HepG2 (cell line): ENCODE measurements around the gene TMEM174. TPM values are rescaled to one million over a fixed set of nuclear protein-coding genes. Genes with fewer than 3 reads are reported as not detected.

Experiments used
- ATAC-seq: fragments of 200-7000 bp; cut with Tn5 transposase; 3 replicates; pipeline ENCODE4 v1.9.1; 2020; ENCODE audit warnings: mild to moderate bottlenecking, moderate library complexity
- BruUV-seq: library from RNA; stranded (reverse); fragments of 400-500 nt; replicated peaks from 2 replicates; lab custom pipeline; 2021; lab: Mats Ljungman, UMichigan
- CTCF ChIA-PET: fragments of 300-600 bp; formaldehyde crosslinking; extraction: SDS; loops from one replicate; lab custom pipeline; 2021; ENCODE audit warnings: low total read pairs, inconsistent platforms, low intra/inter-chr PET ratio; lab: Yijun Ruan, JAX
- POLR2A ChIA-PET: fragments of 350-600 bp; sonication (Branson Sonifier 250); formaldehyde crosslinking; loops from one replicate; lab custom pipeline; 2020; ENCODE audit warnings: antibody characterized with exemption, inconsistent platforms; lab: Yijun Ruan, JAX
- DNase-seq: peaks from one replicate; pipeline ENCODE4 v3.0.0-alpha.2; 2015; ENCODE audit warnings: low spot score
- FAIRE-seq: peaks from 3 replicates; lab custom pipeline; 2011; peaks lifted over from hg19 to GRCh38; lab: Jason Lieb, UNC
- H2AFZ ChIP-seq: one replicate; pipeline ENCODE4 v1.6.1; 2011; ENCODE audit warnings: low read length, inconsistent platforms
- H3K27ac ChIP-seq: fragments of 300-600 bp; 3 replicates; pipeline ENCODE4 v1.8.0; 2011; ENCODE audit warnings: mixed run types, mild to moderate bottlenecking, mixed read lengths, low read length, inconsistent platforms; ENCODE audit not compliant: insufficient read depth; ENCODE audit errors: extremely low read length
- H3K27me3 ChIP-seq, 2 experiments: fragments of 200-600 bp in 1 of 2; 2 replicates in 1 of 2; 3 replicates in 1 of 2; pipeline versions ENCODE4 v1.6.0 to v1.8.0; 2011; ENCODE audit warnings: low read length in 2 of 2, mild to moderate bottlenecking in 2 of 2, moderate library complexity in 2 of 2, inconsistent platforms in 1 of 2; ENCODE audit not compliant: insufficient read depth in 2 of 2, control insufficient read depth in 1 of 2
- H3K36me3 ChIP-seq, 2 experiments: fragments of 200-600 bp in 1 of 2; replicated peaks in 1 of 2; 2 replicates in 1 of 2; 3 replicates in 1 of 2; pipeline versions ENCODE4 v1.5.1 to v1.8.0; 2011; ENCODE audit warnings: low read length in 2 of 2, inconsistent platforms in 1 of 2; ENCODE audit not compliant: insufficient read depth in 2 of 2, control insufficient read depth in 1 of 2
- H3K4me1 ChIP-seq: 2 replicates; pipeline ENCODE4 v1.5.1; 2012; ENCODE audit warnings: low read length, inconsistent platforms; ENCODE audit not compliant: insufficient read depth
- H3K4me2 ChIP-seq: 2 replicates; pipeline ENCODE4 v1.6.0; 2011; ENCODE audit warnings: low read depth, low read length, inconsistent platforms
- H3K4me3 ChIP-seq, 3 experiments: fragments of 200-600 bp in 1 of 3; sonication (generic), shearing (Covaris generic) in 1 of 3; replicated peaks in 1 of 3; 2 replicates each; pipeline ENCODE4 v1.5.1; 2011 to 2016; ENCODE audit warnings: low read length in 3 of 3, inconsistent platforms in 2 of 3, low read depth in 2 of 3, mild to moderate bottlenecking in 2 of 3, control low read depth in 1 of 3, mixed read lengths in 1 of 3; ENCODE audit not compliant: insufficient read depth in 1 of 3
- H3K79me2 ChIP-seq: one replicate; pipeline ENCODE4 v1.6.1; 2011; ENCODE audit warnings: low read length, inconsistent platforms; ENCODE audit not compliant: insufficient read depth
- H3K9ac ChIP-seq: 2 replicates; pipeline ENCODE4 v1.6.0; 2011; ENCODE audit warnings: mild to moderate bottlenecking, low read depth, low read length, inconsistent platforms; ENCODE audit not compliant: insufficient read depth
- H3K9me3 ChIP-seq: 2 replicates; pipeline ENCODE4 v1.5.1; 2012; ENCODE audit warnings: mild to moderate bottlenecking, low read length
- H4K20me1 ChIP-seq: 2 replicates; pipeline ENCODE4 v1.6.0; 2011; ENCODE audit warnings: inconsistent platforms, mild to moderate bottlenecking, low read length, moderate library complexity; ENCODE audit not compliant: insufficient read depth
- ISL2 ChIP-seq: sonication (generic); formaldehyde crosslinking; IDR thresholded peaks from 2 replicates; pipeline ENCODE4 v1.5.0; 2020; ENCODE audit warnings: missing genetic modification reagents
- MAFK ChIP-seq, 2 experiments: IDR thresholded peaks in 1 of 2; conservative IDR thresholded peaks in 1 of 2; 2 replicates each; pipeline ENCODE4 v1.6.1; 2011; ENCODE audit warnings: improper control_type of control experiment in 2 of 2, low read length in 2 of 2
- PCBP1 ChIP-seq: fragments of 200-400 bp; formaldehyde crosslinking; IDR thresholded peaks from 2 replicates; pipeline ENCODE4 v1.6.1; 2017; ENCODE audit warnings: mild to moderate bottlenecking, low read depth, low read length, borderline replicate concordance
- TBX2 ChIP-seq: sonication (generic); formaldehyde crosslinking; IDR thresholded peaks from 2 replicates; pipeline ENCODE4 v1.5.0; 2020; ENCODE audit warnings: missing genetic modification reagents, mild to moderate bottlenecking, borderline replicate concordance
- U2AF1 ChIP-seq: fragments of 200-400 bp; formaldehyde crosslinking; optimal IDR thresholded peaks from 2 replicates; pipeline ENCODE3; 2017; ENCODE audit warnings: mild to moderate bottlenecking, low read depth, low read length
- ZFP36L1 ChIP-seq: sonication (generic); formaldehyde crosslinking; IDR thresholded peaks from 2 replicates; pipeline ENCODE4 v1.8.0; 2022; ENCODE audit warnings: mild to moderate bottlenecking, missing genetic modification reagents, moderate library complexity
- ZNF333 ChIP-seq: sonication (generic); formaldehyde crosslinking; IDR thresholded peaks from 2 replicates; pipeline ENCODE4 v1.4.0; 2020; ENCODE audit warnings: mild to moderate bottlenecking, missing genetic modification reagents, borderline replicate concordance
- ZNF343 ChIP-seq: sonication (generic); formaldehyde crosslinking; IDR thresholded peaks from 2 replicates; pipeline ENCODE4 v1.4.0; 2020; ENCODE audit warnings: mild to moderate bottlenecking, missing genetic modification reagents
- ZSCAN31 ChIP-seq: sonication (generic); formaldehyde crosslinking; IDR thresholded peaks from 2 replicates; pipeline ENCODE4 v1.5.0; 2020; ENCODE audit warnings: low read depth, mild to moderate bottlenecking, missing genetic modification reagents
- WGBS: methylation state at CpG from one replicate; pipeline ENCODE4 v1.1.6; 2017; ENCODE audit warnings: low lambda C conversion rate; 5-methylcytosine and 5-hydroxymethylcytosine counted together
- in situ Hi-C: cut with HindIII; loops from 2 replicates; pipeline ENCODE4 v1.10.0; 2017; ENCODE audit warnings: low pct_unique_long_range_greater_than_20kb; ENCODE audit not compliant: extremely low pct_ligation_motif_present
- intact Hi-C: fragments of 100-400 bp; cut with micrococcal nuclease; formaldehyde crosslinking; loops from one replicate; pipeline ENCODE4 v1.10.0; 2022; ENCODE audit not compliant: unreplicated experiment
- polyA plus RNA-seq, 8 experiments: library from polyadenylated mRNA; depleted of rRNA in 3 of 8; stranded (reverse) in 7 of 8; unstranded in 1 of 8; fragments of >200 nt; fragmentation: Illumina TruSeq in 4 of 8; extraction: Trizol in 4 of 8; gene quantifications; 2 replicates each; pipeline versions ENCODE4 v1.2.1 to v1.2.3, GENCODE V29; 2011 to 2016; ENCODE audit warnings: low read depth in 4 of 8, missing spikeins in 1 of 8, mixed read lengths in 1 of 8; ENCODE audit not compliant: insufficient read depth in 1 of 8
- total RNA-seq, 5 experiments: library from RNA; depleted of rRNA; stranded (reverse); fragments of >200 nt; fragmentation: Illumina TruSeq; extraction: Trizol; gene quantifications; 2 replicates each; pipeline ENCODE4 v1.2.3, GENCODE V29; 2016; ENCODE audit warnings: low read depth in 1 of 5
- TF ChIP-seq, protein P1 (sequence below): sonication (generic); formaldehyde crosslinking; IDR thresholded peaks from 2 replicates; pipeline ENCODE4 v1.4.0; 2020; ENCODE audit warnings: missing genetic modification reagents

TMEM174 gene
- total and polyA plus RNA-seq, 2 of the 13 experiments (the other 11 are each of a cell fraction or from before 2014, with no cell fraction given): not detected

DNA sequence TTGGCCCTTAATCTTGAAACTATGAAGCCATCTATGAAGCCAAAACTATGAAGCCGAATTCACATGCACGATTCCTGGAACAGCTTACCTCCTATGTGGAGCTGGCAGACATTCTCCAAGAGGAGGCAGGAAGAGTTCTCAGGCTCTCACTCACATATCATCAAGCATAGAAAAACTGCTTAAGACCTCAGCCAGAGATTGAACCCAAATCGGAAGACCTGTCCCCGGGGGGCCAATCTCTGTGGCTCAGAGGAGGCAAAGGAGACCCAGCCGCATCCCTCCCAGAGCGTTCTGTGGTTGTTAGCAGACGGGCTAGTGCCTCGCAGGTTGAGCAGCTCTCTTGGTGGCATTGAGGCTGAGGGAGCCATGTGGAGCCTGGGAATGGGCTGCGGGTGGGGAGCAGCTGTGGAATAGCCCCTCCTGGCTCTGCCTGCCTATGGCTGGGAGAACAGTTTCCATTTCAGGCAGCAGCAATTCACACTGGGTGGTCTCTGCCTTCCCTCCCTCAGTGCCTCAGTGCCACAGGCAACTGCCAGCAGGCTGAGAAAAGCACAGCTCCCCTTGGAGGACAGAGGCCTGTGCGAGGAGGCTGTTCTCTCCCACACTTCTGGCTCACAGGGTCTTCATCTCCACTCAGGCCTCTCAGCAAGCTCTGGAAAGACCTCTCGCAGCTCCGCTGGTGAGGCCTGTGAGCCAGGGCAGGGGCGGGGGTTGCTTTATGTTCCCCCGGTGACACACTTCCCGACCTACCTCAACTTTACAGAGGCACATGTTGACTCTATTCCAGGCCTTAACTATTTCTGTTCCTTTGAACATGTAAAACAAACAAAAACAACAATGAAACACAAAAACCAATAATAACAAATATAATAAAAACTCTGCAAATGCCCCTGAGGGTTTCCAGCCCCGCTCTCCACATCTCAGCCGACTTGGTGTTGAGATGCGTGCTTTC, 17.4 kb upstream of the TMEM174 start (continued):
- TF ChIP-seq ISL2 (CRISPR knock-in tag): no peak
- TF ChIP-seq ZNF333: no peak
- TF ChIP-seq, protein P1, sequence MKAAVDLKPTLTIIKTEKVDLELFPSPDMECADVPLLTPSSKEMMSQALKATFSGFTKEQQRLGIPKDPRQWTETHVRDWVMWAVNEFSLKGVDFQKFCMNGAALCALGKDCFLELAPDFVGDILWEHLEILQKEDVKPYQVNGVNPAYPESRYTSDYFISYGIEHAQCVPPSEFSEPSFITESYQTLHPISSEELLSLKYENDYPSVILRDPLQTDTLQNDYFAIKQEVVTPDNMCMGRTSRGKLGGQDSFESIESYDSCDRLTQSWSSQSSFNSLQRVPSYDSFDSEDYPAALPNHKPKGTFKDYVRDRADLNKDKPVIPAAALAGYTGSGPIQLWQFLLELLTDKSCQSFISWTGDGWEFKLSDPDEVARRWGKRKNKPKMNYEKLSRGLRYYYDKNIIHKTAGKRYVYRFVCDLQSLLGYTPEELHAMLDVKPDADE (CRISPR knock-in tag): no peak
- TF ChIP-seq PCBP1: no peak

DNA sequence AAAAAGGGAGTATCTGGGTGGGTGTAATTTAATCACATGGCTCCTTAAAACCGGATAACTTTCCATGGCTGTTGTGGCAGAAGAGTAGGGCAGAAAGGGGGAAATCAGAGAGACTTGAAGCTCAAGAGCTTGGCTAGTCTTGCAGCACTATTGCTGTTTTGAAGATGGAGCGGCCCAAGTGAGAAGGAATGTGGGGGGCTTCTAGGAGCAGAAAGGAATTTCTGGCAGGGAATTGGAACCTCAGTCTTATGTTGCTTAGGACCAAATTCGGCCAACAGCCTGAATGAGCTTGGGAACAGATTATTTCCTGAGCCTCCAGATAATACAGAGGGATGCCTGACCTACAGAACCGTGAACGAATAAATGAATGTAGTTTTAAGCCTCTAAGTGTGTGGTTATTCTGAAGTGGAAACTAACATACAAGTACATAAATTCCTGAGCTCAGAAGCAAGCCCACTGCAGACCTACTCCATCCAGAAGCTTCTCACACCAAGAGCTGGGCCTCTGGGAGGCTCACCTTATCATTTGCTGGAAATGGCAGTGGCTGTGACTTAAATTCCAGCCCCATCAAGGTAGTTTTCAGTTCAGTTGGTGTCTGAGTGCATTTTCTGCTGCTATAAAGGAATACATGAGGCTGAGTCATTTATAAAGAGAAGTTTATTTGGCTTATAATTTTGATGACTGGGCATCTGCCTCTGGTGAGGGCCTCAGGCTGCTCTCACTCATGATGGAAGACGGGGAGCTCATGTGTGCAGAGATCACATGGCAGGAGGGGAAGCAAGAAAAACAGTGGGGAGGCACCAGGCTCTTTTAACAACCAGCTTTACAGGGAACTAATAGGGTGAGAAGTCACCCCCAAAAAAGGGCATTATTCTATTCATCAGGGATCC, 15.3 kb upstream of the TMEM174 start:
- Histone ChIP-seq H3K9me3 (no peaks in the 10 kb centered on the region), H3K4me1 (no peaks in the 10 kb centered on the region), H3K36me3 (no peaks in the 10 kb centered on the region), H3K79me2 (no peaks in the 10 kb centered on the region), H3K4me3 (no peak overlapping the region), H3K27me3 (peaks cover 0 to 27% of the 10 kb centered on the region in 2 experiments; a peak in 2 of 5 replicates), H3K4me2 (no peak overlapping the region), H3K27ac (no peak overlapping the region), H4K20me1 (no peaks in the 10 kb centered on the region), H2AFZ (no peak overlapping the region), H3K9ac (no peak overlapping the region)
- POLR2A ChIA-PET: no interaction called here
- CTCF ChIA-PET: no interaction called here
- no TSS peak for BruUV-seq
- intact Hi-C loops (no loop called here), in situ Hi-C loops (no loop called here)
- no peak for FAIRE-seq
- 19% methylated on average over 6 of the region's 6 CpGs for WGBS
- DNase-seq: no peak
- no peak for ATAC-seq
- no peak for TF ChIP-seq ZSCAN31 (CRISPR knock-in tag)
- TF ChIP-seq TBX2: no peak
- TF ChIP-seq ZNF343: no peak
- TF ChIP-seq ZFP36L1: no peak
- no peak for TF ChIP-seq U2AF1
- 0 out of 4 replicates have a peak, but pooled peaks of 1 of the 2 experiments have one; percentile 11 for TF ChIP-seq MAFK (conservative IDR thresholded peaks at IDR 0.05 in 1 of 2, IDR thresholded peaks at IDR 0.05 in 1 of 2; ENCODE audit: low read length in 2 of 2)
